ENCODE data around the gene PHLPP1. TPM values are rescaled to one million over a fixed set of nuclear protein-coding genes. Genes with fewer than 3 reads are reported as not detected.

The PHLPP1 gene
- total and polyA plus RNA-seq, 2 of the 13 experiments (the other 11 are each of a cell fraction or from before 2014, with no cell fraction given), result 9.8 to 18.5 TPM

DNA sequence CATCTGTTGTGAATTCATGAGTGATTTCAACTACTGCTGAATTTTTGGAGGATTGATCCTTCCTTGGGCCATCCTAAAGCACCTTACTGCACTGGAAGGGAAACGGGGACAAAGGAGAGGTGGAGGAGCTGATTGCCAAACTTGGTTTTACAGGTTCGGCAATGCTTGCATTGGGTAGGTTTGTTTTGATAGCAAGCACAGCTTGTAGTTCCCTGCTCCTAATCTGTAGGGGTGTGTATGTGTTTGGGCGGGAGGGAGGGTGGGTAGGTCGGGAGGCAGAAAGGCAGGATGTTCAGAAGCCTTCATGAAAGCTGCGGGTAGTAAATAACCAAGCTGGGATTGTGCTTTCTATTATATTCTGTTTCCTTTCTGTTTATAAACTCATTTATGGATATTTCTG lies 24.6 kb downstream of the PHLPP1 start:
- H3K4me2 ChIP-seq (ENCODE audit: low read depth, low read length), result peak overlapping the region; percentile 88
- ATAC-seq (peak; percentile 13; the same call in 1 of the 3 replicates), DNase-seq (ENCODE audit: low spot score) (no peak), FAIRE-seq (peak; percentile 68)
- no peaks in the 10 kb centered on the region for H4K20me1 ChIP-seq (ENCODE audit: insufficient read depth, low read length)
- CTCF ChIA-PET (ENCODE audit: low intra/inter-chr PET ratio, low total read pairs), result no interaction called here
- BruUV-seq (replicated peaks), result no TSS peak
- no peak overlapping the region for H2AFZ ChIP-seq (ENCODE audit: low read length)
- TF ChIP-seq ZFP37 (CRISPR knock-in tag; IDR thresholded peaks at IDR 0.05; ENCODE audit: borderline replicate concordance) (no peak), ZSCAN25 (CRISPR knock-in tag; IDR thresholded peaks at IDR 0.05) (no peak), ZMYM3 (CRISPR knock-in tag; IDR thresholded peaks at IDR 0.05) (no peak), ZNF251 (CRISPR knock-in tag; IDR thresholded peaks at IDR 0.05) (no peak), CEBPG (CRISPR knock-in tag; IDR thresholded peaks at IDR 0.05) (peak; percentile 28; the same call in 1 of the 2 replicates)
- TF ChIP-seq, protein P1, sequence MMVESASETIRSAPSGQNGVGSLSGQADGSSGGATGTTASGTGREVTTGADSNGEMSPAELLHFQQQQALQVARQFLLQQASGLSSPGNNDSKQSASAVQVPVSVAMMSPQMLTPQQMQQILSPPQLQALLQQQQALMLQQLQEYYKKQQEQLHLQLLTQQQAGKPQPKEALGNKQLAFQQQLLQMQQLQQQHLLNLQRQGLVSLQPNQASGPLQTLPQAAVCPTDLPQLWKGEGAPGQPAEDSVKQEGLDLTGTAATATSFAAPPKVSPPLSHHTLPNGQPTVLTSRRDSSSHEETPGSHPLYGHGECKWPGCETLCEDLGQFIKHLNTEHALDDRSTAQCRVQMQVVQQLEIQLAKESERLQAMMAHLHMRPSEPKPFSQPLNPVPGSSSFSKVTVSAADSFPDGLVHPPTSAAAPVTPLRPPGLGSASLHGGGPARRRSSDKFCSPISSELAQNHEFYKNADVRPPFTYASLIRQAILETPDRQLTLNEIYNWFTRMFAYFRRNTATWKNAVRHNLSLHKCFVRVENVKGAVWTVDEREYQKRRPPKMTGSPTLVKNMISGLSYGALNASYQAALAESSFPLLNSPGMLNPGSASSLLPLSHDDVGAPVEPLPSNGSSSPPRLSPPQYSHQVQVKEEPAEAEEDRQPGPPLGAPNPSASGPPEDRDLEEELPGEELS (CRISPR knock-in tag; IDR thresholded peaks at IDR 0.05), result 0 out of 2 replicates have a peak, but pooled peaks have one; percentile 16
- TF ChIP-seq, protein P2, sequence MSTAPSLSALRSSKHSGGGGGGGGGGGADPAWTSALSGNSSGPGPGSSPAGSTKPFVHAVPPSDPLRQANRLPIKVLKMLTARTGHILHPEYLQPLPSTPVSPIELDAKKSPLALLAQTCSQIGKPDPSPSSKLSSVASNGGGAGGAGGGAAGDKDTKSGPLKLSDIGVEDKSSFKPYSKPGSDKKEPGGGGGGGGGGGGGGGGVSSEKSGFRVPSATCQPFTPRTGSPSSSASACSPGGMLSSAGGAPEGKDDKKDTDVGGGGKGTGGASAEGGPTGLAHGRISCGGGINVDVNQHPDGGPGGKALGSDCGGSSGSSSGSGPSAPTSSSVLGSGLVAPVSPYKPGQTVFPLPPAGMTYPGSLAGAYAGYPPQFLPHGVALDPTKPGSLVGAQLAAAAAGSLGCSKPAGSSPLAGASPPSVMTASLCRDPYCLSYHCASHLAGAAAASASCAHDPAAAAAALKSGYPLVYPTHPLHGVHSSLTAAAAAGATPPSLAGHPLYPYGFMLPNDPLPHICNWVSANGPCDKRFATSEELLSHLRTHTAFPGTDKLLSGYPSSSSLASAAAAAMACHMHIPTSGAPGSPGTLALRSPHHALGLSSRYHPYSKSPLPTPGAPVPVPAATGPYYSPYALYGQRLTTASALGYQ (CRISPR knock-in tag; IDR thresholded peaks at IDR 0.05), result no peak
- TF ChIP-seq, protein P3, sequence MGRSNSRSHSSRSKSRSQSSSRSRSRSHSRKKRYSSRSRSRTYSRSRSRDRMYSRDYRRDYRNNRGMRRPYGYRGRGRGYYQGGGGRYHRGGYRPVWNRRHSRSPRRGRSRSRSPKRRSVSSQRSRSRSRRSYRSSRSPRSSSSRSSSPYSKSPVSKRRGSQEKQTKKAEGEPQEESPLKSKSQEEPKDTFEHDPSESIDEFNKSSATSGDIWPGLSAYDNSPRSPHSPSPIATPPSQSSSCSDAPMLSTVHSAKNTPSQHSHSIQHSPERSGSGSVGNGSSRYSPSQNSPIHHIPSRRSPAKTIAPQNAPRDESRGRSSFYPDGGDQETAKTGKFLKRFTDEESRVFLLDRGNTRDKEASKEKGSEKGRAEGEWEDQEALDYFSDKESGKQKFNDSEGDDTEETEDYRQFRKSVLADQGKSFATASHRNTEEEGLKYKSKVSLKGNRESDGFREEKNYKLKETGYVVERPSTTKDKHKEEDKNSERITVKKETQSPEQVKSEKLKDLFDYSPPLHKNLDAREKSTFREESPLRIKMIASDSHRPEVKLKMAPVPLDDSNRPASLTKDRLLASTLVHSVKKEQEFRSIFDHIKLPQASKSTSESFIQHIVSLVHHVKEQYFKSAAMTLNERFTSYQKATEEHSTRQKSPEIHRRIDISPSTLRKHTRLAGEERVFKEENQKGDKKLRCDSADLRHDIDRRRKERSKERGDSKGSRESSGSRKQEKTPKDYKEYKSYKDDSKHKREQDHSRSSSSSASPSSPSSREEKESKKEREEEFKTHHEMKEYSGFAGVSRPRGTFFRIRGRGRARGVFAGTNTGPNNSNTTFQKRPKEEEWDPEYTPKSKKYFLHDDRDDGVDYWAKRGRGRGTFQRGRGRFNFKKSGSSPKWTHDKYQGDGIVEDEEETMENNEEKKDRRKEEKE (IDR thresholded peaks at IDR 0.05), result no peak
- no peak overlapping the region for H3K9ac ChIP-seq (ENCODE audit: insufficient read depth, low read depth, low read length)
- 15% methylated on average over 5 of the region's 5 CpGs for WGBS (ENCODE audit: low lambda C conversion rate)
- peak overlapping the region; percentile 92 for H3K27ac ChIP-seq (ENCODE audit: extremely low read length, insufficient read depth, low read length)
- H3K9me3 ChIP-seq (ENCODE audit: low read length), result no peaks in the 10 kb centered on the region
- peaks cover 90% of the 10 kb centered on the region for H3K79me2 ChIP-seq (ENCODE audit: insufficient read depth, low read length)
- peaks cover 71% of the 10 kb centered on the region for H3K4me1 ChIP-seq (ENCODE audit: insufficient read depth, low read length)
- intact Hi-C loops (cut with micrococcal nuclease; ENCODE audit: unreplicated experiment), result loop anchor here (2.0 to 5.0 kb wide), 2 partner anchors 23 to 47 kb away; no protein-coding TSS in a partner anchor
- H3K4me3 ChIP-seq (replicated peaks in 1 of 3; ENCODE audit: insufficient read depth in 1 of 3, low read depth in 2 of 3, low read length in 3 of 3), result peak overlapping the region in 2 of 3 experiments; percentile 59 to 66; a peak in 2 of 6 replicates
- in situ Hi-C loops (cut with HindIII; ENCODE audit: extremely low pct_ligation_motif_present, low pct_unique_long_range_greater_than_20kb), result no loop called here
- no peaks in the 10 kb centered on the region; a peak in 1 of 5 replicates for H3K36me3 ChIP-seq (replicated peaks in 1 of 2; ENCODE audit: control insufficient read depth in 1 of 2, insufficient read depth in 2 of 2, low read length in 2 of 2)
- POLR2A ChIA-PET, result interaction anchor here (0.8 to 3.4 kb wide), 6 partner anchors 11 to 75 kb away, joined by 3 to 34 read pairs (median 10); partner anchors contain the start of gene PHLPP1
- no peaks in the 10 kb centered on the region for H3K27me3 ChIP-seq (ENCODE audit: control insufficient read depth in 1 of 2, insufficient read depth in 2 of 2, low read length in 2 of 2)
